Measurements from ENCODE around the gene RFESD.
"Not testable (repeated sequence)": the region's sequence is repeated elsewhere in the genome, so short reads cannot be mapped to it uniquely, and the experiment has no call there.

The RFESD gene

DNA sequence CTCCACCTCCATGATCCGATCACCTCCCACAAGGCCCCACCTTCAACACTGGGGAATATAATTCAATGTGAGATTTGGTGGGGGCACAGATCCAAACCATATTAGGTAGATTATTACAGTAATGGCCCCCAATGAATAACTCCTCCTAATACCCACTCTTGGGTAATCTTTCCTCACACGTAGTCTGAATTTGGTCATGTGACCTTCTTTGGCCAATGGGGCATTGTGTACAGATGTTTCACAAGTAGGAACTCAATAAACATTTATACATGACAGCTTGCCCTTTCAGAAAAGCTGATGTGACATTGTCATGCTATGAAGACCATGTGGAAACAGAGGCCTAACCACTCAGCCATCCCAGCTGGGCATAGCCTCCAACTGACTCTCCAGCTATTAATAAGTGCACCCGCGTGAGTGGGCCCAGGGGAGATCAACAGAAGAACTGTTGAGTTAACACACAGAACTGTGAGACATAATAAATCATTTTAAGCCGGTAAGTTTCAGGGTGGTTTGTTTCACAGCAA is 16.1 kb upstream of the RFESD start:
- DNase-seq, result no peak

DNA sequence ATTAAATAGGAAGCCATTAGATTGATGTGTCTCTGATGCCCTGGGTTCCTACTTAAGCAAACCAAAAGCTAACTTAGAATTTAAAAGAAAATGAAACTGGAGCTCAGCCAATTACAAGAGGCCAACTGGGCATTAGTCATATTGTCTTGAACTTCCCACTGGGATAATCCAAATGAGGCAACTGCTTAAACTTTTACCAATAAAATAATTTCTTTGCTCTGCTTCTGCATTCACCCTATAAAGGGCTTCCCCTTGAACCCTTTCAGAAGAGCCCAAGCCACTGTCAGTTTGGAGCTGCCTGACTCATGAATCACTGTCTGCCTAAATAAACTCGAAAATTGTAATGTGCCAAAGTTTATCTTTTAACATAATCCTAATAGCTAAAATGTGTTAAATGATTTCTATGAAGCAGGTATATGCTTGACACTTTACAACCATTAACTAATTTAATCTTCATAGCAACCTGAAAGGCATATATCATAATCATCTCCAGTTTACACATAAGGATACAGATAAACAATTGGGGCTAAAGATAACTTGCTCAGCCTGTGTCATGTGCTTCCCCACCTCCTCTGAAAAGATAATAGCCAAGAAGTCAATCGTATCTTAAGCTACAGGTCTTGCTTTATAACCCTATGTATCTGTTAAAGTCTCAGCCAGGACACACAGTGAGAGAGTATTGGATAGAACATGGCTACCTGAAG is 15.2 kb upstream of the RFESD start:
- no peak for DNase-seq

DNA sequence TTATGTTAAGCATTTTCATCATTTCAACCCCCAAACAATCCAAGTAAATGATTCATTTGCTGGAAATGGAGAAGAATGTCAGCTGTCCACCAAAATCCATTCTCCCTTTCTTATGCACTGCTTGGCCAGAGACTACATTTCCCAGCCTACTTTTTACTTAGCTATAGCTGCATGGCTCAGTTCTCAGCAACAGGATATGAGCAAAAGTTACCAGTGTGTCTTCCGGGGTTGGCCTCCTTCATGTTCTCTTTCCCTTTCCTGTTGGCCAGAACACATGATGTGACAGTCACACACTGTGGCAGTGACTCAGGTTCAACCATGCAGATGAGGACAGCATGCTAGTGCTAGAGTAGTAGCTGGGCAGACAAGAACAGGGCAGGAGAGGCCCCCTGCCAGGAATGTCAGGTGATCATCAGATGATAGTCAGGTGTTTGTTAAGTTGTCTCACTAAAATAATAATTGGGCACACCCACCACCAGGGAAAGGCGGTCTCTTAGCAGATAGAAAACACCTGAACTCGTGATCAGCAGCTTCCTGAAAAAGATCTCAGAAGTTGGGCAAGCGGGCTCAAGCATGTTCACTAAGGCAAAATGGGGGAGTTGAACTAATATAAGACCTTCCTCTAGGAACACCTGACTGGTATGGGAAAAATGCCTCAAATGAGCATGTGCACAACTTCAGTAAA is 14.4 kb upstream of the RFESD start:
- peak; percentile 72 for DNase-seq

DNA sequence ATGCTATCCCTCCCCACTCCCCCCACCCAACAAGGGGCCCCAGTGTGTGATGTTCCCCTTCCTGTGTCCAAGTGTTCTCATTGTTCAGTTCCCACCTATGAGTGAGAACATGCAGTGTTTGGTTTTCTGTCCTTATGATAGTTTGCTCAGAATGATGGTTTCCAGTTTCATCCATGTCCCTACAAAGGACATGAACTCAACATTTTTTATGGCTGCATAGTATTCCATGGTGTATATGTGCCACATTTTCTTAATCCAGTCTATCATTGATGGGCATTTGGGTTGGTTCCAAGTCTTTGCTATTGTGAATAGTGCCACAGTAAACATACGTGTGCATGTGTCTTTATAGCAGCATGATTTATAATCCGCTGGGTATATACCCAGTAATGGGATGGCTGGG is 13.6 kb upstream of the RFESD start:
- not testable (repeated sequence) for DNase-seq

DNA sequence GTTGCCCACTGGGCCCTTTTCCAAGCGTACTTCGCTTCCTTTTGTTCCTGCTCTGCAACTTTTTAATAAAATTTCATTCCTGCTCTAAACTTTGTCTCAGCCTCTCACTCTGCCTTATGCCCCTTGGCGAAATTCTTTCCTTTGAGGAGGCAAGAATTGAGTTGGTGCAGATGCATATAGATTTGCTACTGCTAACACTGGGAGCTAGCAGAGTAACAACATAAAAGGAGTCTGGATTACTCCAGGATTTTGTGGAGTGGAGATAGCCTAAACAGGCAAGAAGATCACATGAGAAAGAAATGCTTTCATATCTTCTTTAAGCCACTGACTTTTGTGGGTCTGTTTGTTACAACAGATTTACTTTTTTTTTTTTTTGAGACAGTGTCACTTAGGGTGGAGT is 12.9 kb upstream of the RFESD start:
- no peak for DNase-seq

DNA sequence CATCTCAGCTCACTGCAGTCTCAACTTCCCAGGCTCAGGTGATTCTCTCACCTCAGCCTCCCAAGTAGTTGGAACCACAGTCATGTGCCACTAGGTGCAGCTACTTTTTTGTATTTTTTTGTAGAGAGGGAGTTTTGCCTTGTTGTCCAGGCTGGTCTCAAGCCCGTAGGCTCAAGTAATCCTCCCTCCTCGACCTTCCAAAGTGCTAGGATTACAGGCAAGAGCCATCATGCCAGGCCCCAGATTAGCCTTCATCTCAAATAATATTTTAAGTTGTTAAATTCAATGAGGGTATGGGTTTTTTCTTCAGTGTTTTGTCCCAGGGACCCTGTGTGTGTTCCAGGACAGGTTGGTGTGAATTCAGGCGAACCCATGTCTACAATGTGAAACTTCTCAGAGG is 12.5 kb upstream of the RFESD start:
- no peak for DNase-seq

DNA sequence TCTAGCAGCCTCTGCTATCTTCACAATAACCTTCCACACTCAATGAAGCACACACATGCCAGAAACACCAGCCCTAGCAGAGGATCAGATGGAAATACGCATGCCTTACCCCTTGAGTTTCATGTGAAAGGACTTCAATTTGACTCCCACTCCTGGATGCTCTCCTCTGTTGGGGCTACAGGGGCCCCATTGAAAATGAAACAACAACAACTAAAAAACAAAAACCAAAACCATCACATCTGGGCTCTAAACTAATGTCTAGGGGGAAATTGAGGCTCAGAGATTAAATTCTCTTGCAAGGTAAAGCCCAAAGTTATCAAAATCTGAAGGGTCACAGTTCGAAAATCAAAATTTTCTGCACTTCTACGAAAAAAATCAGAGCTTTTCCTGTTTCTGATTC is 7.9 kb upstream of the RFESD start:
- no peak for DNase-seq

DNA sequence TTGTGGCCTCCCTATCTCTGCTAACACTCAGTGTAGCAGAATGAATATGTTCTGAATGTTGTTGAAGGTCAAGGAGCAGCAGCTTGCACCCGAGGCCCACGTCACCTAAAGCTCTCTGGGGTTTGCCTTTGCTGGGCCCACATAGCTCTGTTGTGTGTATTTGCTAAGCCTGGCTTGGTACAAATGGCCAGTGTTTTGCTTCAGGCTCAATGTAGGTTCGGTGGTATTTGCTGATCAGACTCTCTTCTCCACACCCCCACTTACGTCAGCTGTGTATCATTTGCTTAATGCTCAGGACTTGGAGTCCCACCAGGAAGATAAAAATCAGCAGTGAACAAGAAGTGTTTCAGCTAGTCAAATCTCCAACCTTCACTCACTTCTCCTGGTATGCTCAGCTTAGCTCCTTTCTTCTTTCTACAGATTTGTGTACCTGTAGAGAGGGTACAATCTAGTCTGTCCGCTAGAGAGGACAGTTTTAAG is 4.8 kb upstream of the RFESD start:
- no peak for DNase-seq

DNA sequence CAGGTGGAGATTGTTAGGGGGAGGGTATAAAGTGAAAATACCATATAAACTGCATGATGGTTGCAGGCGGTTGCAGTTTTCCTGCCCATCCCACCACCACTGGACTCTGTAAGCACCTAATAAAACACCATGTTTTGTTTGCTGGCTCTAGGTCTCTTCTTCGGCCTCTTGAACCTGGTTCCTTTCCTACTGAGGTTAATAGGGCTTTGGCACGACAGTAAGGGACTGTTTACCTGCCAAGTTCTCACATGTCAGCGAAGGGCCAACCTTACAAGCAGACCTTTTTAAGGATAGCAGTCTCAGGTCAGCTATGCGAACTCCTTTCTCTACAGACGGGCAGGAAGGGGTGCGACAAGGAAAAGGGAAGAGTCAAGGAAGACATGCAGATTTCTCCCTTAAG is 3.4 kb upstream of the RFESD start:
- DNase-seq, result no peak

DNA sequence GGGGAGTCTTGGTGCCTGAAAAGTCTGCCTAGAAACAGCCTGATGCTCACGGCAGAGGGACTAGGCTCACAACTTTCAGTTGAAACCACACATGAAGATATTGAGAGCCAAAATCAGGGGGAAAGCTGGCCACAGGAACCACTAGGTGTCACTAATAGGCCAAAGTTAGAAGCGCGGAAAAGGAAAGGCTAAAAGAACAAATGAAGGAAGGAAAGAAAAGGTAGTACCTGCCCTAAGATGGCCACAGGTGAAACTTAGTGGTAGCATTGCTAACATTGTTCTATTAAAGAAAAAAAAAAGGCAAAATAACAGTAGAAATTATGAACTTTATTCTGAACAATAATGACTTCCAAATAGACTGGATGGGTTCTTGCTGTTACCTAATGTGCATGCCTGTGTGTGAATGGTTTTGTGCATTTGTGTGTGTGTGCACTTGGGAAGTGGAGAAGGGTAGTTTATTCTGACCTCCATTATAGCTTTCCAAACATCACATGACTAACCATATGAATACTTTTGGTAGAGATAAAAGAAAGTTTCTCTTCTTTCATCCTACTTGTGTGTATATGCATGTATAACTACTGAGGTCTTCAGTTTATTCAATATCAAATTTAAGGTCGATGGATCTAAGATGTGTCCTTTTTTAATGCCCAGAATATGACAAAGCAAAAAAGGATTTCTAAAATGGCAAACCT is 2.1 kb upstream of the RFESD start:
- peak; percentile 49 for DNase-seq

DNA sequence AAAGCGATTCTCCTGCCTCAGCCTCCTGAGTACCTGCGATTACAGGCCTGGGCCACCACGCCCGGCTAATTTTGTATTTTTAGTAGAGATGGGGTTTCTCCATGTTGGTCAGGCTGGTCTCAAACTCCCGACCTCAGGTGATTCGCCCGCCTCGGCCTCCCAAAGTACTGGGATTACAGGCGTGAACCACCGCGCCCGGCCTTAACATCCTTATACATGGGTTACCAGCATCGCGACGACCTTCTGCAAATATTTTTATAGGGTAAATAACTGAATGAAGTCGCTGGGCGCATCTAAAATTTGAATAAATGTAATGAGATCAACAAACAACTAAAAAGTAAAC is 380 bp upstream of the RFESD start:
- DNase-seq, result not testable (repeated sequence)

DNA sequence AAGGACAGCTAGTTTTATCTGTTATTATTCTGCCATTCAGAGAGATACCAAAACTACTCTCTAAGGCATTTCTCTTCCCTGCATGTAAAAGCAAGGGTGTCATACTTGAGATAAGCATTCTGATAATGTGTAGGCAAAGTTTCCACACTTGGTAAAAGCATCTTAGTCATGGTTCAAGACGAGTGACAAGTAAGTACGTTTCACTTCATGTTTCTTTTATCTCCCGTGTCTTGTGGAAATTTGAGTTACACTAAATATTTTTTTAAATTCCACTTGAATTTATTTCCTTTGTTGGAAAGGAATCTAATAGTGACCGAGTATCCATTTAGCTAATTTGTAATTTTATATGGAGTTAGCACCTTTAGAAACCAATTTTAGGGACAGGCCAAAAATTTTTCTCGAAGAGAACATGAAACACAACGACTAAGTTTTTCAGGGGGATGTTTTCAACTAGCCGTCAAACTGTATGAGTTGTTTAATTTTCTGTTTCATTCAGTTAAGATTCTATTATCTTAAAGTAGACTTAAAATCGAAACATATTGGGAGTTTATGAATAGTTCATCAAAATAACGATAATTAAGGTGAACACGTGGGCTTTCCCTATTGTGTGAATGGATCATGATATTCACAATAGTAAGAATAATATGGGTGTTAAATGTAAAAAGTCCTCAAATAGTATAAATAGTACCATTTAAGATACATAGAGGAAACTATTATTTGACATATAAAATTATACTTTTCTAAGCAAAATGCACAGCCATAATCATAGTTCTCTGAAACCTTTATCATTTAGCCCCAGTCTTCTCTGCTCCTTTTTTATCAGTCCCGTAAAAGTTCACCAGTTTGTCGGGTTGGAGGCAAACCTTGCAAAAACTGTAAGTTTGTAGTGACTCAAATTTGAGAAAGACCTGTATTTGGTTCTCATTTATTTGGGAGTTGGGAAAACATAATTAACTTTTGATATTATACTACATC is 1.6 kb downstream of the RFESD start:
- DNase-seq, result no peak

DNA sequence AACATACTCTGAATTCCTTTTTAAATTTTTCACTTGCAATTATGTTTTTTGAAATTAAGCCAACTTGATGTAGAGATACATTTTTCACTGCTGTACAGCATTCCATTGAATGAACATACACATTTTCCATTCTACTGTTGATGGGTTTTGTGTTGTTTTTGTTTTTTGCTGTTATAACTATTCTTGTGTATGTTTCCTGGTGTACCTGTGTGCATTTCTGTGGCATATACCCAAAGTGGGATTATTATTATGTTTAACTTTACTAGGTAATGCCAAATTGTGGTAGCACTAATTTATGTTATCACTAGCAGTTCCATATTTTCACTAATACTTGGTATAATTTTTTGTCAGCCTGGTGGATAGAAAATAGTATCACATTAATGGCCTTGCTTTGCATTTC is 2.7 kb downstream of the RFESD start:
- no peak for DNase-seq

DNA sequence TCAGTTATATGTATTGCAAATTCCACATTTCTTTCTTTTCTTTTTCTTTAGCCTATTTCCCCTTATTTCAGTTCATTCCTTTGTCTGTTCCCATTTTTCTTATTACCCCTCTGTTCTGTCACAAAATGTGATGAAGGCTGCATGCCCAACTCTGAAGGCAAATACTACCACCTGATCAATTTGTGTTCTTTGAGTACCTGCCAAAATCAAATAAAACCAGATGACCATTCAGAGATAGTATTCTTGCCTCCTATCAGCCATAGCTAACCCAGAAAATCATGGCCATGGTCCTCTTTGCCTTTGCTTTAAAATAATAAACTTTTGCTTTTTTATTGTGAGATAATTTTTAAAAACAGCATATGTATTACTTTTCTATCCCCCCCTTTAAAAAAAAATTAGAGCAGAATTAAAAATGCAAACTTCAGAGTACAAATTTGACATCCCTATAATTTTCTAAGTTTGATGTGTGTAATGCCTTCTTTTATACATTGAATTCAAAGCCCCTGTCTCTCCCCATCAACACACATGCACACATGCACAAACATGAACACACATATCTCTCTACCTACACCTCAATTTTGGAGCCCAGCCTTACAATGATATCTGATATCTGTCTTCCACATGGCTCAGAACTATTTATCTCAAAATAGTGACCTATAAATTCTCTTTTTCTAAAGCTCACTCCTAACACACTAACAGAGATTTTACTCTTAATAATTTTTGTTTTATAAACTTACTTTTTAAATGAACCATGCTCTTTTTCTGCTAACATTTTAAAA is 3.5 kb downstream of the RFESD start:
- DNase-seq, result no peak

DNA sequence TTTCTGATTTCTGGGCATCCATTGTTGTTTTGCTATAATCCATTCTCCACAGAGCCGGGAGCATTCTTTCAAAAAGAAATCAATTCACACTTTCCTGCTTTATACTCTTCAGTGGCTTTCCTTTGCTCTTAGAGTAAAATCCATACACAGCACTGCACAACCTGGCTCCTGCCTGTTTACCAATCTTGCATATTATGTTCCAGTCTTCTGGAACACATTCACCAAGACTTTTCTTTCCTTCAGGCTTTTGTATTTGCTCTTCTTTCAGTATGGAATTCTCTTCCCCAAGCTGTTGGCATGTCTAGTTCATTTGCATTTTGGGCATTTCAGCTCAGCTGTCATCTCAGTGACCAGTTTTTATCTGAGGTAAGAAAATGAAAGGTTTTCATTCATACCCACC is 6.3 kb downstream of the RFESD start:
- DNase-seq, result no peak

DNA sequence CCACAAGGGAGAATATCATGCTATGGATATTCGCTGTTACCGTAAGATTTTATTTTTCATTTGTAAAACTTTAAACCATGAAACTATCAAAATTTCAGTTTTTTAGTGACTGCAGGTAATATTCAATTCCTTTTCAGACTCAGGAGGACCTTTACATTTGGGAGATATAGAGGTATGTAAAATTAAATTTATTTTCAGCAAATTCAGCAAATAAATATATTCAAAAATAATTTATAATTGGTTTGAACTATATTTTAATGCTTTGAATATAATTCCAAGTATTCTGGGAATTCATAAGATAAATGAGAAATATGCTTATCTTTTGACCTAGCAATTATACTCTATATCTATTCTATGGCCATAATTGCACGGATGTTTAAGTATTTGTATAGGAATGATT is 7.6 kb downstream of the RFESD start:
- no peak for DNase-seq

DNA sequence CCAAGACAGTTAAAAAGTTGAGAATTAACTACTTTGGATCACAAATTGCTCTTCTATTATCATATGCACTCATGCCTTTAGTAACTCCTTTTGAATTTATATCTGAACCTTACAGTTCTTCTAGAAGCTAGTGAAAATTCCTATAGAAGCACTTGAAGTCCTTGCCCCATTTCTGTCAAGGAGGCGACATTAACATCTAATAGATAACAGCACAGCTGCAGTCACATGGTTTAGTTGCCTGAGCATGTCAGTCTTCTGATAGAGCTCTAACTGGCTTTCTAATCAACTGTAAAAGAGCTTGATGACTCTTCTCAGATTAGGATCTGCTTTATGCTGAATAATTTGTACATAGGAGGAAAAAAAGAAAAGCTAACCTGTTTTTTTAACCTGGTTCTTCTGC is 9.0 kb downstream of the RFESD start:
- DNase-seq, result no peak

DNA sequence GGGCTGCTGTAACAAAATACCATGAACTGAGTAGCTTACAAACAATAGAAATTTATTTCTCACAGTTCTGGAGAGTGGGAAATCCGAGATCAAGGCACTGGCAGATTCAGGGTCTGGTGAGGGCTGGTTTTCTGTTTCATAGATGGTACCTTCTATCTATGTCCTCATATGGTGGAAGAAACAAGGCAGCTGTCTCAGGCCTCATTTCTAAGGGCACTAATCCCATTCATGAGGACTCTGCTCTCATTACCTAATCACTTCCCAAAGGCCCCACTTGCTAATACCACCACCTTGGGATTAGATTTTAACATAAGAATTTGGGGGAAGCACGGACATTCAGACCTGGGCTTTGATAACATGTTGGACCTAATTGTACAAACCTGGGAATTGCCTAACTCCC is 13.5 kb downstream of the RFESD start:
- no peak for DNase-seq

DNA sequence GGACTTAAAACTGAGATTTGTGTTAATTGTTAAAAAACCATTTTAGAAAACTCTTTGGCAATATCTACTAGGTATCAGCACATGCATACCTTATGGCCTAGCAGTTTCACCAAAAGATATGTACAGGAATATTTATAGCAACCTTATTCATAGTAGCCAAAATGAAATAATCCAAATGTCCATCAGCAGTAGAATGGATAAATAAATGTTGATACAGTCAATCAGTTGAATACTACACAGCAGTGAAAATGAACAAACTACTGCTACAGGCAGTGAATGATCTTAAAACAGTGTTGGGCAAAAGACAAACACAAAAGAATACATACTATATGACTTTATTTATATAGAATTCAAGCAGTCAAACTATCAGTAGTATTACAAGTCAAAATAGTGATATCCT is 16.4 kb downstream of the RFESD start:
- no peak for DNase-seq

DNA sequence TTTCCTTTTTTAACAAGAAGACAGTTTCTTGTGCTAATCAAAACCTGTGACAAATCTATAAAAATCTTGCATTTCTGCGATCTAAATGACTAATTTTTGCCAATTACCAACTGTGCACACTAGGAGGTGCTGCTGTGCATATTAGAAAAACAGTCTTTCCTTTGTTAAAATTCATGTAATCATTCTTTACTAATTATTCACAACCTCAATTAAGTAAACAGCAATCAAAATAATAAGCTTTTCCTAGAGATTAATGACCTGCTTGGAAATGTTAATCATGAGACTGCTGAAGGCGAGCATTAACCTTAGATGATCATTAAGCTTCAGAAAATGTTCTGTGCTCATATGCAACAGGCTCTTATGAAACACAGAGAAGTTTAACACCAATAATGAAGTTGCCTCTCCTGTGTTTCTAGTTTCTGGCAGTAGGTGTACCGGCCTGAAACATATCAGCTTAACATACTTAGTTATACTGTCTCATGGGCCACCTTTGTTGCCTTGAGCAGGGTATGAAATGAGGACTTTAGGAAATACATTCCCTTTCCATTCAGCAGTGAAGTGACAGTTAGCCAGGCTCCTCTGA is 17.7 kb downstream of the RFESD start:
- no peak for DNase-seq

DNA sequence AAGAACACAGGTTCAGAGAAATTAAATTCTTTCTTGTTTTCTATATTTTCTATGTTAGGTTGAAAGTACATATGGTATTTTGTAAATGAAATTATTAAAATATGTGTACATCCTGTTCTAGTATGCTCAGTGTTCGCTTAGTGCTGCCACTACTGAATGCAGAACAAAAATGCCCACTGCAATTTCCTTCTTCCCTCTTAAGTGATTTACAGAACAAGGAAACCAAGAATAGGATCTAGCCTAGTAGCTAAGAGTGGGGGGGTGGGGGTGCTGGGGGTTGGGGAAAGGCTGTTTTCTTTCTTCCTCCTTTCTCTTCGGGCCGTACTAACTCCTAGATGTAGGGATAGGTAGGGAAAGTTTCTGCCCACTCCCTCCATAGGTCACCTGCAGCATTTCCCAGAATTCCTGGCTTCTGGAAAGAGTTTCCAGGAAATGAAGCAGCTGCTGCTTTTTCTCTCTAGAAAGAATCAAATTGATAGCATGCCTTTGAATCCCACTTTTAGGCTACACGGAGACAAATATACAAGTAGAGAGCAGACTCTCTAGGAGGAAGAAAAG is 20.6 kb downstream of the RFESD start:
- no peak for DNase-seq
